GM12873 (cell line): ENCODE measurements around the gene NKD2.

Experiments
- TF ChIP-seq, protein P1 (sequence below): IDR thresholded peaks from 2 replicates; pipeline ENCODE4 v1.5.1; 2012; ENCODE audit warnings: low read depth, mild to moderate bottlenecking, moderate library complexity, low read length, control low read depth; ENCODE audit not compliant: insufficient read depth; ENCODE audit errors: missing control alignments

The NKD2 gene

DNA sequence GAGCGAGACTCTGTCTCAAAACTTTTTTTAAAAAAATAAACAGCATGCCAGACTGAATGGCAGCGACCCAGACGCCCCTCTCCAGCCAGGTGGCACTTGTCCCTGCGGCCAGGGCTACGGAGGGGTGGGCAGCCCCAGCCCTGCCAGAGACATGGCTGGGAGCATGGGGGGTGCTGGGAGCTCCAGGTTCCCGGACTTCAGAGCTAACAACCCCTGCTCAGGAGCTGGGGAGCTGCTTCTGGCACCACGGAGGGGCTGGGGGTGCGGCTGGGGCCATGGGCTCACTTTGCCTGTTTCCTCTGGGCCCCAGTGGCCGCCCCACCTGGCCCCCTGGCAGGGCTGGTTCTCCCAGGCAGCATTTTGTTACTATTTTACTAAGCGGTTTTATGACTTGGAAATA is 53.3 kb downstream of the NKD2 start:
- TF ChIP-seq, protein P1, sequence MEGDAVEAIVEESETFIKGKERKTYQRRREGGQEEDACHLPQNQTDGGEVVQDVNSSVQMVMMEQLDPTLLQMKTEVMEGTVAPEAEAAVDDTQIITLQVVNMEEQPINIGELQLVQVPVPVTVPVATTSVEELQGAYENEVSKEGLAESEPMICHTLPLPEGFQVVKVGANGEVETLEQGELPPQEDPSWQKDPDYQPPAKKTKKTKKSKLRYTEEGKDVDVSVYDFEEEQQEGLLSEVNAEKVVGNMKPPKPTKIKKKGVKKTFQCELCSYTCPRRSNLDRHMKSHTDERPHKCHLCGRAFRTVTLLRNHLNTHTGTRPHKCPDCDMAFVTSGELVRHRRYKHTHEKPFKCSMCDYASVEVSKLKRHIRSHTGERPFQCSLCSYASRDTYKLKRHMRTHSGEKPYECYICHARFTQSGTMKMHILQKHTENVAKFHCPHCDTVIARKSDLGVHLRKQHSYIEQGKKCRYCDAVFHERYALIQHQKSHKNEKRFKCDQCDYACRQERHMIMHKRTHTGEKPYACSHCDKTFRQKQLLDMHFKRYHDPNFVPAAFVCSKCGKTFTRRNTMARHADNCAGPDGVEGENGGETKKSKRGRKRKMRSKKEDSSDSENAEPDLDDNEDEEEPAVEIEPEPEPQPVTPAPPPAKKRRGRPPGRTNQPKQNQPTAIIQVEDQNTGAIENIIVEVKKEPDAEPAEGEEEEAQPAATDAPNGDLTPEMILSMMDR = no peak

DNA sequence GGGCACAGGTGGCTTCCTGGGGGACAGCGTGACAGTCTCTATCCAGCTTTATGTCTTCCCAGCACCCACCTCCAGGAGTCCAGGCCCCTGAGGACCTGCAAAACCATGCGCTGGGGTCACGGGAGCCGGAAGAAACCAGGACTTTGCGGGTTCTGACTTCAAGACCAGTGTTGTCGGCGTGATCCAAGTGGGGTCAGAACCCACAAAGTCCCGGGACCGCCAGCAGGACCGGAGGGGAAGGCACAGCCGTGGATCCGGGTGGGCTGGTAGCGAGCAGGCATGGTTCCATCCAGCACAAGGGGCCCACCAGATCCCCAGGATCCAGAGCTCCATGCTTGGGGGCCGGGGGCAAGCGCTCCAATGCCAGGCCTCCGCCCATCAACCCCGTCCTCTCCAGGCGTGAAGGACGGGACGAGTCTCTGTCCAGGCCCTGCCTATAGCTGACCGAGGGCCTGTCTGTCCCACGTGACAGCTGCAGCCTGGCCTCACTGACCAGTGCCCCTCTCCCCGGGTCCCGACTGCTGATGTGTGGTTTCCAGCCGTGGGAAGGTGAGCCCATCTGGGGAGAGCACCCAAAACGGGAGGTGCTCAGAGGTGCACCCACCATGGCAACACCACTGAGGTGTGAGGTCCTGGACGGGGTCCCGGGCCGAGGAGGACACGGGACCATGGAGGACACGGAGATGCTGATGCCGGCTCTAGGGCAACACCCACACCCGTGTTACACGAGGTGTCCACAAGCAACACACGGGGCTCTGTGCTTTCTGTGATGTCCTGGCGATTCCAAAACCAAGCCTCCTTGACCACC is 54.4 kb downstream of the NKD2 start:
- TF ChIP-seq, protein P1 = no peak

- TF ChIP-seq, protein P1 = no peak
Observed at GRCh38 chr5:1063661-1064382, 55.2 kb downstream of the NKD2 start.

- TF ChIP-seq, protein P1 = no peak
Observed at GRCh38 chr5:1064383-1065142, 56.0 kb downstream of the NKD2 start.

GRCh38 chr5:1065143-1065750 is 56.6 kb downstream of the NKD2 start:
- TF ChIP-seq, protein P1 = no peak

DNA sequence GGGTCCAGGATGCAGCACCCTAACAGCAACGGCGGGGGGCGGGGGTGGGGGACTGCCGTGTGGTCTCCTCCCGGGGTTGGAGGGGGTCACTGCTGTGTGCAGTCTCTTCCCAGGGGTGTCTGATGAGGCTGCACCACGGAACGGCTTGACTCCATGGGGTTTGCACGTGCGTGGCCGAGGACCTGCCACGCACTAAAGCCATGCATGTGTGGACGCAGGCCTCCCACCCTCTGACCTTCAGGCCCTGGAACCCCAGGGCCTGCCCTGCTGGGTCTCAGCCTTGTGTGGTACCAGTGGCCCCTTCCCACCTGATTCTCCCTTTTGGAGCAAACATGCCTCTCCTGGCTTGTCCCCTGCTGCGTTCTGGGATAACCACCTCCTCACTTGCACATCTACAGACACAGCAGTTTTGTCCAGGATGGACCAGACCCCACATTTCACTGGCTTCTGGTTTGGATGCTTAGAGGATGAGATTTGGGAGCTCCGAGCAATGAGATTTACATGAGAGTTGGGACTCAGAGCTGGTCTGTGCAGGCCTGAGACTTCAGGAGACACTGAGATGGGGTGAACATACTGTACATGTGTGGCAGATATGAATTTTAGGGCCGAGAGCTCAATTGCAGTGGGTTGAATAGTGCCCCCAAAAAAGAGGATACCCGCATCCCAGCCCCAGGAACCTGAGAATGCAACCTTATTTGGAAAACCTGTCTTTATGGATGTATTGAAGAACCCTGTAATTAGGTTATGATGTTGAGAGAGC is 57.5 kb downstream of the NKD2 start:
- TF ChIP-seq, protein P1 = no peak
